ENCODE results near the gene NPM3.

NPM3 gene

GRCh38 chr10:101749047-101750016 is 33.9 kb downstream of the NPM3 start:
- no peak for DNase-seq

- DNase-seq = no peak
Measured at GRCh38 chr10:101748496-101748895, 34.8 kb downstream of the NPM3 start.

GRCh38 chr10:101745074-101745696 is 38.1 kb downstream of the NPM3 start:
- no peak for DNase-seq

- no peak for DNase-seq
Measured at GRCh38 chr10:101744267-101744666, 39.0 kb downstream of the NPM3 start.

GRCh38 chr10:101741938-101742337 is 41.3 kb downstream of the NPM3 start:
- DNase-seq = no peak

GRCh38 chr10:101736666-101737065 is 46.6 kb downstream of the NPM3 start:
- DNase-seq = no peak

- no peak for DNase-seq
Measured at GRCh38 chr10:101732096-101732495, 51.1 kb downstream of the NPM3 start.

Measured in T-helper 2 cell (primary cell).